Endothelial cell of umbilical vein (primary cell): ENCODE measurements around the gene CPHXL.

ENCODE experiments used
- EZH2 ChIP-seq: IDR thresholded peaks from 2 replicates; pipeline ENCODE4 v1.6.1; 2012; ENCODE audit warnings: borderline replicate concordance, low read depth, mild to moderate bottlenecking, moderate library complexity, low read length, inconsistent platforms; ENCODE audit not compliant: severe bottlenecking
- FOS ChIP-seq: IDR thresholded peaks from 2 replicates; pipeline ENCODE4 v1.6.1; 2011; ENCODE audit warnings: mild to moderate bottlenecking, low read length, moderate library complexity, borderline replicate concordance; ENCODE audit not compliant: insufficient read depth
- GATA2 ChIP-seq: IDR thresholded peaks from 2 replicates; pipeline ENCODE4 v1.7.0; 2011; ENCODE audit warnings: low read depth, mild to moderate bottlenecking, moderate library complexity, mixed read lengths, low read length; ENCODE audit not compliant: insufficient read length, insufficient read depth
- JUN ChIP-seq: IDR thresholded peaks from 2 replicates; pipeline ENCODE4 v1.6.1; 2011; ENCODE audit warnings: borderline replicate concordance, low read depth; ENCODE audit not compliant: insufficient read length, insufficient read depth
- POLR2A ChIP-seq: IDR thresholded peaks from 2 replicates; pipeline ENCODE4 v1.6.1; 2012; ENCODE audit warnings: low read depth, mild to moderate bottlenecking, control low read depth, low read length
- POLR2AphosphoS5 ChIP-seq: IDR thresholded peaks from 2 replicates; pipeline ENCODE4 v1.6.1; 2012; ENCODE audit warnings: low read depth, mild to moderate bottlenecking, control low read depth, low read length, moderate library complexity; ENCODE audit not compliant: insufficient read depth
- TF ChIP-seq, protein P1 (sequence below), 2 donors: IDR thresholded peaks; 1 replicate in 1 of 2; 2 replicates in 1 of 2; pipeline ENCODE4 v1.5.1; 2011; ENCODE audit warnings: low read length in 2 of 2, mild to moderate bottlenecking in 2 of 2, moderate library complexity in 2 of 2, control low read depth in 1 of 2, inconsistent platforms in 1 of 2, low read depth in 1 of 2; ENCODE audit not compliant: insufficient read depth in 1 of 2; ENCODE audit errors: extremely low read depth in 1 of 2
- TF ChIP-seq, protein P2 (sequence below): IDR thresholded peaks from 2 replicates; pipeline ENCODE4 v1.6.1; 2011; ENCODE audit not compliant: insufficient read depth, insufficient read length

GRCh38 chr16:75746359-75746758 is 20.1 kb upstream of the CPHXL start:
- TF ChIP-seq POLR2A (no peak), EZH2 (no peak), GATA2 (no peak), FOS (no peak), JUN (no peak), POLR2AphosphoS5 (no peak)
- TF ChIP-seq, protein P1, sequence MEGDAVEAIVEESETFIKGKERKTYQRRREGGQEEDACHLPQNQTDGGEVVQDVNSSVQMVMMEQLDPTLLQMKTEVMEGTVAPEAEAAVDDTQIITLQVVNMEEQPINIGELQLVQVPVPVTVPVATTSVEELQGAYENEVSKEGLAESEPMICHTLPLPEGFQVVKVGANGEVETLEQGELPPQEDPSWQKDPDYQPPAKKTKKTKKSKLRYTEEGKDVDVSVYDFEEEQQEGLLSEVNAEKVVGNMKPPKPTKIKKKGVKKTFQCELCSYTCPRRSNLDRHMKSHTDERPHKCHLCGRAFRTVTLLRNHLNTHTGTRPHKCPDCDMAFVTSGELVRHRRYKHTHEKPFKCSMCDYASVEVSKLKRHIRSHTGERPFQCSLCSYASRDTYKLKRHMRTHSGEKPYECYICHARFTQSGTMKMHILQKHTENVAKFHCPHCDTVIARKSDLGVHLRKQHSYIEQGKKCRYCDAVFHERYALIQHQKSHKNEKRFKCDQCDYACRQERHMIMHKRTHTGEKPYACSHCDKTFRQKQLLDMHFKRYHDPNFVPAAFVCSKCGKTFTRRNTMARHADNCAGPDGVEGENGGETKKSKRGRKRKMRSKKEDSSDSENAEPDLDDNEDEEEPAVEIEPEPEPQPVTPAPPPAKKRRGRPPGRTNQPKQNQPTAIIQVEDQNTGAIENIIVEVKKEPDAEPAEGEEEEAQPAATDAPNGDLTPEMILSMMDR (IDR thresholded peaks at IDR 0.05; ENCODE audit: extremely low read depth in 1 of 2, insufficient read depth in 1 of 2, low read depth in 1 of 2, low read length in 2 of 2): no peak
- TF ChIP-seq, protein P2, sequence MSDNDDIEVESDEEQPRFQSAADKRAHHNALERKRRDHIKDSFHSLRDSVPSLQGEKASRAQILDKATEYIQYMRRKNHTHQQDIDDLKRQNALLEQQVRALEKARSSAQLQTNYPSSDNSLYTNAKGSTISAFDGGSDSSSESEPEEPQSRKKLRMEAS: no peak
